Measurements from ENCODE around the gene STK32B.

STK32B gene

DNA sequence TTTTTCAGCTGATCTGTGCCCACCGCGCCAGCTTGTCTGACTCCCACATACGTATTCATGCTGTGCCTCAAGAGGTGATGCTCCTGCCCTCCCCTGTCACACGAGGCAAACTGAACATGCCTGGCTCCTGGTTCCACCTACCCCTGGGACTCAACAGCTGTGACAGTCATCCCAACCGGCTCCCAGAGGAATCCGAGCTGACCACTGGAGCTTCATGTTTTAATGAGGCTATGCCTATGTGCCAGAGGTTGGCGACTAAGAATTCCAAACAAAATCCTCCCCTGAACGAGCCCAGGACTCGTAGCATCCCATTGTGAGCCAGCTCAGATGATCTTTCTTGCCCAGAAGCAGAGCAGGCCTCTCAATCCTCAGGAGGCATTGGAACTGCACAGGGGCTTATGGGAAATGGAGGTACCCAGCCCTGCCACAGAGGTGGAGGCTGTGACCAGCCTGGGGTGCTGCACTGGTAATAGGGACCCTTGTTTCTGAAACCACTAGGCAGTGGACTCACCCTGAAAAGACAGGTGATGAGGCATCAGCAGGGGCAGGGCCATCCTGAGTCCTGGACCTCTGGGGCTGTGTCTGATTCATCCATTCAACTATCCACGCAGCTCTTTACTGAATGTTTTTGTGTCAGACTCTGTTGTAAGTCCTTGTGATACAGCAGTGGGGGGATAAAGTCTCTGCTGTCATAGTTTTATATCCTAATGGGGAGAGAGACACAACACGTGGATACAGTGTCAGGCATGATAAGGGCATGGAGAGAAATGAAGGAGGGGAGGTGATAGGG lies 332.1 kb downstream of the STK32B start:
- H3K27ac ChIP-seq, result no peak overlapping the region
- TF ChIP-seq CTCF (conservative IDR thresholded peaks at IDR 0.05), result no peak

GRCh38 chr4:5385741-5386311 lies 334.5 kb downstream of the STK32B start:
- no peak for TF ChIP-seq CTCF (conservative IDR thresholded peaks at IDR 0.05)
- H3K27ac ChIP-seq, result no peak overlapping the region

GRCh38 chr4:5386921-5387320 lies 335.6 kb downstream of the STK32B start:
- TF ChIP-seq CTCF (conservative IDR thresholded peaks at IDR 0.05), result no peak
- H3K27ac ChIP-seq, result no peak overlapping the region

DNA sequence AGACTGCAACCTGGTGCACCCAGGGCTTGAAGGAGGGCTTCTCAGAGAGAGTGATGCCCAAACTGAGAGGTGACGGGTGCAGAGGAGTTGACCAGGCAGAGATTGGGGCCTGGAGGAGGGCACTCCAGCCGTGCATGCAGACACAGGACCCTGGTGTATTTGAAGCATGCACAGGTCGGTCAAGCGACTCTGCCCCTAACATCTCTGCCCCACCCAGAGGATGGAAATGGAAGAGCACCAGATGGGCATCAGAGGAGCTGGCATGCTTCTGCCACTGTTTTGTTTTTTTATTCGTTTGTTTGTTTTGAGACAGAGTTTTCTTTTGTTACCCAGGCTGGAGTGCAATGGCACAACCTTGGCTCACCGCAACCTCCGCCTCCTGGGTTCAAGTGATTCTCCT lies 336.2 kb downstream of the STK32B start:
- peak; percentile 57 for TF ChIP-seq CTCF (conservative IDR thresholded peaks at IDR 0.05)
- H3K27ac ChIP-seq, result no peak overlapping the region

DNA sequence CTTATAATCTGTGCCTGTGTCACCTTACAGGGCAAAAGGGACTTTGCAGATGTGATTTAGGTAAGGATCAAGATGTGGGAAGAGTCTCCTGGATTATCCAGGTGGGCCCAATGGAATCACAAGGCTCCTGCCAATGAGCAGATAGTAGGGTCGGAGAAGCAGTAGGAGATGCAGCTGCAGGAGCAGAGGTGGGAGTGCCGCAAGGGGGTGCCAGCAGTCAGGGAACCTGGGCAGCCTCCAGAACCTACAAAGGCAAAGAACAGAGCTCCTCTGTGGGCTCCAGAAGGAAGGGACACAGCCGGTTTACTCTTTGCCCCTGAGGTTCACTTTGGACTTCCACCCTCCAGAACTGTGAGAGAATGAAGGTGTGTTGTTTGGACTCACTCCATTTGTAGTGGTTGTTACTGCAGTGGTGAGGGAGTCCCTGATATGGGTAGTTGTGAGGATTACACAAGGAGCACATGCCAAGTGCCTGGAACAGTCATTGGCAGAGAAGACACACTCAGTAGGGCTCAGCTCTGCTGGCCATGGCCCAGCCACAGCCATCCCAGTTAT lies 338.6 kb downstream of the STK32B start:
- no peak overlapping the region for H3K27ac ChIP-seq
- TF ChIP-seq CTCF (conservative IDR thresholded peaks at IDR 0.05), result no peak

- H3K27ac ChIP-seq, result no peak overlapping the region
- TF ChIP-seq CTCF (conservative IDR thresholded peaks at IDR 0.05), result no peak
These were observed 340.2 kb downstream of the STK32B start for GRCh38 chr4:5391492-5391891.

DNA sequence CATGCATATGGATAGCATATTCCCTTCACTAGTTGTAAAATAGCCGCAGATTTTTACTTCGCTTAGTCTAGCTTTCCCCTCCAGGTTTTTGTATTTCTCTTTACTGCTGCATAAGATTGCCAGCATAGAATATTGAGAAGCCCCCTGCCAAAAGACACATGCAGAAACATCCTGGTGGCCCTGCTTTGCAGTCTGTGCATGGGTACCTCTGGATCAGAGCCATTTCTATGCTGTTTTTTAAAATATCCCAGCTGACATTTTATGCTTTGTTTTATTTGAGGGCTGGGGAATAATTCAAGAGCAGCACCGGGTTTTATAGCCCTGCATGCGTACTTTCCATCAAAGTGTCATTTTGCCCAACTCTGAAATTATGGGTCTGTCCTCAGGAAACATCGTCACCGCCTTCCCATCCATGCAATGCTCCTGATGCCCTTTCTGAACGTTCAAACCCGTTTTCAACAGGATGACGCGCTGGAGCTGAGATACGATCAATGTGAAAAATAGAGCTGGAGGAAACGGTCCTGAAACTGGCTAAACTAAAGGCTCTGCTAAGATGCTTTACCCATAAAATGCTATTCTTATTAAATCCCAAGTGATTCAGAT lies 342.7 kb downstream of the STK32B start:
- no peak overlapping the region for H3K27ac ChIP-seq
- no peak for TF ChIP-seq CTCF (conservative IDR thresholded peaks at IDR 0.05)
